GM12873 (cell line): Measurements from ENCODE around the gene PTPRG.

ENCODE experiments used
- TF ChIP-seq, protein P1 (sequence below): IDR thresholded peaks from 2 replicates; pipeline ENCODE4 v1.5.1; 2012; ENCODE audit warnings: low read depth, mild to moderate bottlenecking, moderate library complexity, low read length, control low read depth; ENCODE audit not compliant: insufficient read depth; ENCODE audit errors: missing control alignments

PTPRG gene

GRCh38 chr3:61926923-61927322 is 365.6 kb downstream of the PTPRG start:
- TF ChIP-seq, protein P1, sequence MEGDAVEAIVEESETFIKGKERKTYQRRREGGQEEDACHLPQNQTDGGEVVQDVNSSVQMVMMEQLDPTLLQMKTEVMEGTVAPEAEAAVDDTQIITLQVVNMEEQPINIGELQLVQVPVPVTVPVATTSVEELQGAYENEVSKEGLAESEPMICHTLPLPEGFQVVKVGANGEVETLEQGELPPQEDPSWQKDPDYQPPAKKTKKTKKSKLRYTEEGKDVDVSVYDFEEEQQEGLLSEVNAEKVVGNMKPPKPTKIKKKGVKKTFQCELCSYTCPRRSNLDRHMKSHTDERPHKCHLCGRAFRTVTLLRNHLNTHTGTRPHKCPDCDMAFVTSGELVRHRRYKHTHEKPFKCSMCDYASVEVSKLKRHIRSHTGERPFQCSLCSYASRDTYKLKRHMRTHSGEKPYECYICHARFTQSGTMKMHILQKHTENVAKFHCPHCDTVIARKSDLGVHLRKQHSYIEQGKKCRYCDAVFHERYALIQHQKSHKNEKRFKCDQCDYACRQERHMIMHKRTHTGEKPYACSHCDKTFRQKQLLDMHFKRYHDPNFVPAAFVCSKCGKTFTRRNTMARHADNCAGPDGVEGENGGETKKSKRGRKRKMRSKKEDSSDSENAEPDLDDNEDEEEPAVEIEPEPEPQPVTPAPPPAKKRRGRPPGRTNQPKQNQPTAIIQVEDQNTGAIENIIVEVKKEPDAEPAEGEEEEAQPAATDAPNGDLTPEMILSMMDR: no peak

DNA sequence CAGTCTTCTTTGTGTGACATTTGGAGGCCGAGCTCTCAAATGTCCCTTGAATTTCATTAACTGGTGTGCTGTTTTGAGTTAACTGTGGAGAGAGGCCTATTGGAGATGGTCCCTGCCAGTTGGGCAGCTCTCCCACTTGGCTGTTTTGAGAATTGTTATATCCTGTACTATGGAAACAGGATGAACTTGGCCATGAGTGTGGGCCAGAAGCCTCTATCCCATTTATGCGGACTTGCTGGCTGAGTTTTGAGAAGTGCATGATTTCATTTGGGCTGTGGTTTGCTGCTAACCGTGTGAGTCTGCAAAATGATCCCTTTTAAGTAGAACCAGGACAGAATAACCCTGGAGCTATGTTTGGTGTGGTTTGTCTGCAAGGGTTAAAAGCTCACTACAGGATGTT is 366.0 kb downstream of the PTPRG start:
- TF ChIP-seq, protein P1: no peak

GRCh38 chr3:61928039-61928438 is 366.7 kb downstream of the PTPRG start:
- TF ChIP-seq, protein P1: no peak

- TF ChIP-seq, protein P1: no peak
Observed at GRCh38 chr3:61928776-61929314, 367.5 kb downstream of the PTPRG start.

DNA sequence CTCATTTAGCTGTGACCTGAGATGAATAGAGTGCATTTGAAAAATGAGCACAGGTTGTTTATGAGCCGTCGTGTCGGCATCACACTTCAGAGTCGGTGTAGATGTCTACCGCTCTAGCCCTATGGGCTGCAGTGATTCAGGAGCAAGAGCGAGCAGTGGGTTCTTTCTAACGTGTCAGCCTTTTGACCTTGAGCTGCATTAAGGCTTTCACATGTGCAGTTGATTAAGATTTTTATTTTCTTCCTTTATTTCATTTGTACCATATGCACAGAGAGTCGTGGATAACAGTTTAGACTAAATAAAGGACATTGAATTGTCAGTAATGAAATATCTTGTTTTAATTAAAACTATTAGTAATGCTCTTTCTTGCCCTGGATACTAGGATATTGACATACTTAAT is 368.2 kb downstream of the PTPRG start:
- TF ChIP-seq, protein P1: no peak

GRCh38 chr3:61932499-61932898 is 371.1 kb downstream of the PTPRG start:
- TF ChIP-seq, protein P1: no peak

- TF ChIP-seq, protein P1: no peak
Observed at GRCh38 chr3:61933798-61934504, 372.6 kb downstream of the PTPRG start.
